ENCODE measurements around the gene AHRR. TPM values are rescaled to one million over a fixed set of nuclear protein-coding genes. Genes with fewer than 3 reads are reported as not detected.

AHRR gene
- total RNA-seq, 1 donor from 2014 or later: 11.3 TPM

GRCh38 chr5:348726-349125 is 27.2 kb downstream of the AHRR start:
- H3K27me3 ChIP-seq: no peaks in the 10 kb centered on the region
- H3K27ac ChIP-seq: no peak overlapping the region
- no peak overlapping the region for H3K4me3 ChIP-seq
- DNase-seq (ENCODE audit: extremely low spot score in 2 of 2): no peak
- intact Hi-C loops (cut with DNase I): no loop called here
- H3K36me3 ChIP-seq: no peaks in the 10 kb centered on the region
- H3K4me1 ChIP-seq: peaks cover 1% of the 10 kb centered on the region
- no peak for TF ChIP-seq POLR2A (IDR thresholded peaks at IDR 0.05)
- no peak for TF ChIP-seq CTCF (IDR thresholded peaks at IDR 0.05)
- no peak for TF ChIP-seq POLR2AphosphoS5 (IDR thresholded peaks at IDR 0.05; ENCODE audit: insufficient read depth in 1 of 2, low read depth in 1 of 2)
- H3K9me3 ChIP-seq: no peaks in the 10 kb centered on the region

- H3K4me3 ChIP-seq: no peak overlapping the region
- no peaks in the 10 kb centered on the region for H3K4me1 ChIP-seq
- H3K36me3 ChIP-seq: no peaks in the 10 kb centered on the region
- no peak overlapping the region for H3K27ac ChIP-seq
- peak in 1 of 2 donors; percentile 55 for DNase-seq (ENCODE audit: extremely low spot score in 2 of 2)
- H3K27me3 ChIP-seq: no peaks in the 10 kb centered on the region
- intact Hi-C loops (cut with DNase I): no loop called here
- no peaks in the 10 kb centered on the region for H3K9me3 ChIP-seq
- TF ChIP-seq POLR2AphosphoS5 (IDR thresholded peaks at IDR 0.05; ENCODE audit: insufficient read depth in 1 of 2, low read depth in 1 of 2): no peak
- no peak for TF ChIP-seq POLR2A (IDR thresholded peaks at IDR 0.05)
- no peak for TF ChIP-seq CTCF (IDR thresholded peaks at IDR 0.05)
These were observed 28.8 kb downstream of the AHRR start for GRCh38 chr5:350355-350754.

GRCh38 chr5:351084-351920 is 29.8 kb downstream of the AHRR start:
- H3K4me1 ChIP-seq: no peaks in the 10 kb centered on the region
- H3K36me3 ChIP-seq: no peaks in the 10 kb centered on the region
- no peak overlapping the region for H3K4me3 ChIP-seq
- peak in 1 of 2 donors; percentile 61 for DNase-seq (ENCODE audit: extremely low spot score in 2 of 2)
- intact Hi-C loops (cut with DNase I): no loop called here
- no peak for TF ChIP-seq POLR2A (IDR thresholded peaks at IDR 0.05)
- no peak for TF ChIP-seq POLR2AphosphoS5 (IDR thresholded peaks at IDR 0.05; ENCODE audit: insufficient read depth in 1 of 2, low read depth in 1 of 2)
- no peak for TF ChIP-seq CTCF (IDR thresholded peaks at IDR 0.05)
- H3K27ac ChIP-seq: no peak overlapping the region
- no peaks in the 10 kb centered on the region for H3K27me3 ChIP-seq
- no peaks in the 10 kb centered on the region for H3K9me3 ChIP-seq

GRCh38 chr5:351921-352245 is 30.4 kb downstream of the AHRR start:
- Histone ChIP-seq H3K27ac (no peak overlapping the region), H3K4me1 (no peaks in the 10 kb centered on the region), H3K36me3 (no peaks in the 10 kb centered on the region), H3K27me3 (no peaks in the 10 kb centered on the region), H3K4me3 (no peak overlapping the region), H3K9me3 (no peaks in the 10 kb centered on the region)
- intact Hi-C loops (cut with DNase I): no loop called here
- TF ChIP-seq POLR2A (IDR thresholded peaks at IDR 0.05): no peak
- no peak for TF ChIP-seq CTCF (IDR thresholded peaks at IDR 0.05)
- no peak for TF ChIP-seq POLR2AphosphoS5 (IDR thresholded peaks at IDR 0.05; ENCODE audit: insufficient read depth in 1 of 2, low read depth in 1 of 2)
- peak in 1 of 2 donors; percentile 84 for DNase-seq (ENCODE audit: extremely low spot score in 2 of 2)
